Chondrocyte (in vitro differentiated cells): Measurements from ENCODE around the gene PLXNA4. TPM values are rescaled to one million over a fixed set of nuclear protein-coding genes. Genes with fewer than 3 reads are reported as not detected.

ENCODE experiments used
- DNase-seq: peaks from one replicate; pipeline ENCODE4 v3.0.0; 2021; ENCODE audit warnings: mixed read lengths, low spot score
- H3K27ac Mint-ChIP-seq: one replicate; pipeline ENCODE4 v1.8.0; 2021; ENCODE audit warnings: mild to moderate bottlenecking, moderate library complexity, mixed read lengths; ENCODE audit not compliant: unreplicated experiment
- H3K27me3 Mint-ChIP-seq: 2 replicates; pipeline ENCODE4 v1.8.0; 2021; ENCODE audit warnings: low read depth, mixed read lengths
- H3K36me3 Mint-ChIP-seq: 2 replicates; pipeline ENCODE4 v1.8.0; 2021; ENCODE audit warnings: low read depth, mixed read lengths
- H3K4me1 Mint-ChIP-seq: 2 replicates; pipeline ENCODE4 v1.8.0; 2021; ENCODE audit warnings: low read depth, mild to moderate bottlenecking, mixed read lengths
- H3K4me3 Mint-ChIP-seq: one replicate; pipeline ENCODE4 v1.8.0; 2021; ENCODE audit warnings: mild to moderate bottlenecking, moderate library complexity, mixed read lengths; ENCODE audit not compliant: unreplicated experiment
- H3K9me3 Mint-ChIP-seq: 2 replicates; pipeline ENCODE4 v1.8.0; 2021; ENCODE audit warnings: low read depth, mixed read lengths
- CTCF ChIP-seq: fragments of 200-600 bp; sonication (generic); IDR thresholded peaks from 2 replicates; pipeline ENCODE4 v1.5.0; 2021; ENCODE audit warnings: antibody characterized with exemption, mild to moderate bottlenecking, moderate library complexity
- total RNA-seq: library from RNA; stranded (reverse); gene quantifications from 3 replicates; pipeline ENCODE4 v1.2.1, GENCODE V29; 2021

Gene PLXNA4
- total RNA-seq, 1 donor from 2014 or later: 11.3 TPM

- H3K36me3 Mint-ChIP-seq: no peaks in the 10 kb centered on the region
- peak overlapping the region; percentile 60 for H3K27ac Mint-ChIP-seq
- no peak for DNase-seq
- H3K4me1 Mint-ChIP-seq: peaks cover 45% of the 10 kb centered on the region
- no peaks in the 10 kb centered on the region for H3K27me3 Mint-ChIP-seq
- peaks cover 7% of the 10 kb centered on the region for H3K9me3 Mint-ChIP-seq
- no peak for TF ChIP-seq CTCF
- no peak overlapping the region for H3K4me3 Mint-ChIP-seq
Observed at GRCh38 chr7:132400561-132401142, 175.6 kb downstream of the PLXNA4 start.

- Mint-ChIP-seq H3K27me3 (no peaks in the 10 kb centered on the region), H3K4me3 (no peak overlapping the region), H3K36me3 (no peaks in the 10 kb centered on the region), H3K27ac (no peak overlapping the region), H3K4me1 (peaks cover 42% of the 10 kb centered on the region), H3K9me3 (peaks cover 7% of the 10 kb centered on the region)
- no peak for DNase-seq
- no peak for TF ChIP-seq CTCF
Observed at GRCh38 chr7:132399367-132399766, 176.9 kb downstream of the PLXNA4 start.

GRCh38 chr7:132398253-132398925, 177.9 kb downstream of the PLXNA4 start:
- Mint-ChIP-seq H3K4me3 (no peak overlapping the region), H3K27me3 (no peaks in the 10 kb centered on the region), H3K27ac (no peak overlapping the region), H3K36me3 (no peaks in the 10 kb centered on the region), H3K9me3 (peaks cover 7% of the 10 kb centered on the region), H3K4me1 (peaks cover 48% of the 10 kb centered on the region)
- DNase-seq: no peak
- no peak for TF ChIP-seq CTCF

- no peaks in the 10 kb centered on the region for H3K27me3 Mint-ChIP-seq
- peaks cover 42% of the 10 kb centered on the region for H3K4me1 Mint-ChIP-seq
- H3K36me3 Mint-ChIP-seq: no peaks in the 10 kb centered on the region
- no peak overlapping the region for H3K4me3 Mint-ChIP-seq
- H3K27ac Mint-ChIP-seq: peak overlapping the region; percentile 71
- no peak for DNase-seq
- TF ChIP-seq CTCF: no peak
- peaks cover 6% of the 10 kb centered on the region for H3K9me3 Mint-ChIP-seq
Observed at GRCh38 chr7:132397070-132397469, 179.2 kb downstream of the PLXNA4 start.

GRCh38 chr7:132395361-132395760, 180.9 kb downstream of the PLXNA4 start:
- peaks cover 2% of the 10 kb centered on the region for H3K36me3 Mint-ChIP-seq
- H3K4me3 Mint-ChIP-seq: no peak overlapping the region
- DNase-seq: no peak
- H3K4me1 Mint-ChIP-seq: peaks cover 40% of the 10 kb centered on the region
- H3K27ac Mint-ChIP-seq: no peak overlapping the region
- no peaks in the 10 kb centered on the region for H3K27me3 Mint-ChIP-seq
- TF ChIP-seq CTCF: no peak
- H3K9me3 Mint-ChIP-seq: no peaks in the 10 kb centered on the region
